Activated naive CD4-positive, alpha-beta T cell treated with anti-CD3 and anti-CD28 coated beads for 36 hours (primary cell): ENCODE results near the gene HLA-DRB1. TPM values are rescaled to one million over a fixed set of nuclear protein-coding genes. Genes with fewer than 3 reads are reported as not detected.
A peak's percentile ranks its signal among the peaks of the same experiment; 100 is the strongest.
"Not testable (repeated sequence)": the region's sequence is repeated elsewhere in the genome, so short reads cannot be mapped to it uniquely, and the experiment has no call there.

ENCODE experiments used
- CTCF ChIA-PET: fragments of 350-600 bp; sonication (Branson Sonifier 250); formaldehyde crosslinking; loops from one replicate; lab custom pipeline; 2021; ENCODE audit warnings: antibody characterized with exemption; lab: Charles Lee
- DNase-seq: peaks from one replicate; pipeline ENCODE4 v3.0.0-alpha.2; 2020
- H3K27ac Mint-ChIP-seq: one replicate; pipeline ENCODE4 v1.8.0; 2021; ENCODE audit warnings: mild to moderate bottlenecking, mixed read lengths
- H3K27me3 Mint-ChIP-seq: one replicate; pipeline ENCODE4 v1.8.0; 2021; ENCODE audit warnings: low read depth, mixed read lengths
- H3K36me3 Mint-ChIP-seq: one replicate; pipeline ENCODE4 v1.8.0; 2021; ENCODE audit warnings: low read depth, mixed read lengths
- H3K4me1 Mint-ChIP-seq: one replicate; pipeline ENCODE4 v1.8.0; 2021; ENCODE audit warnings: low read depth, mixed read lengths
- H3K4me3 Mint-ChIP-seq: one replicate; pipeline ENCODE4 v1.8.0; 2021; ENCODE audit warnings: mild to moderate bottlenecking, moderate library complexity, mixed read lengths
- H3K9me3 Mint-ChIP-seq: one replicate; pipeline ENCODE4 v1.8.0; 2021; ENCODE audit warnings: mixed read lengths
- intact Hi-C: fragments of 100-400 bp; cut with micrococcal nuclease; formaldehyde crosslinking; loops from one replicate; pipeline ENCODE4 v1.15.1; 2023
- total RNA-seq, 2 experiments: library from RNA; stranded (reverse); gene quantifications; one replicate each; pipeline ENCODE4 v1.2.3, GENCODE V29; 2021

Gene HLA-DRB1
- total RNA-seq, 2 experiments from 2014 or later = 4.1 to 4.2 TPM

DNA sequence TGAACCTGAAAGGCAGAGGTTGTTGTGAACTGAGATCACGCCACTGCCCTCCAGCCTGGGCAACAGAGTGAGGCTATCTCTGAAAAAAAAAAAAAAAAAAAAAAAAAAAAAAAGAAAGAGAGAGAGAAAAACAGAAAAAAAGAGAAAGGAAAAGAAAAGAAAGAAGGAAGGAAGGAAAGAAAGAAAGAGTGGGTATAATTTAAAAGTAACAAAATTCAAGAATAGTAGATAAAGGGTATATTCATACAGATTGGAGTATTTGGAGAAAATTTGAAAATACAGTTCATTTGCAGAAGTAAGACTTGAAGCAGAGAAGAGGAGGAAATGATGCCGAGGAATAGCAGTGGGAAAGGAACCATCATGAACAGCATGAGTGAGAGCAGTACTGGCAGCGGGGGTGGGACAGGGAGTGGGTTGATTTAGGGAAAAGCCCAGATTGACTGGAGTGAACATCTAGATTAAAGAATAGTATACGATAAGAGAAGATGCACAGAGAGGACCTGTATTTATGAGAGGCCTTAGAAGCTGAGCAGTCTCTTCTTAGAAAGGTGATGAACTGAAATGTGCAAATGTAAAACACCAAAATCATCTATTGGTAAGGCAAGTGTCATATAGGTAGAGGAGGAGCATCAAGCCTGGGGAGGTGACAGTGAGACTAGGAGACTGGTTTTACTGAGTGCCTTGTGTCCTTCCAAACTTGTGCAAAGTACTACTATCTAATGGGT lies 17.8 kb upstream of the HLA-DRB1 start:
- no peak overlapping the region for H3K4me3 Mint-ChIP-seq
- intact Hi-C loops = no loop called here
- no peaks in the 10 kb centered on the region for H3K36me3 Mint-ChIP-seq
- no peaks in the 10 kb centered on the region for H3K9me3 Mint-ChIP-seq
- peaks cover 21% of the 10 kb centered on the region for H3K4me1 Mint-ChIP-seq
- CTCF ChIA-PET = no interaction called here
- no peak for DNase-seq
- H3K27me3 Mint-ChIP-seq = no peaks in the 10 kb centered on the region
- H3K27ac Mint-ChIP-seq = no peak overlapping the region

DNA sequence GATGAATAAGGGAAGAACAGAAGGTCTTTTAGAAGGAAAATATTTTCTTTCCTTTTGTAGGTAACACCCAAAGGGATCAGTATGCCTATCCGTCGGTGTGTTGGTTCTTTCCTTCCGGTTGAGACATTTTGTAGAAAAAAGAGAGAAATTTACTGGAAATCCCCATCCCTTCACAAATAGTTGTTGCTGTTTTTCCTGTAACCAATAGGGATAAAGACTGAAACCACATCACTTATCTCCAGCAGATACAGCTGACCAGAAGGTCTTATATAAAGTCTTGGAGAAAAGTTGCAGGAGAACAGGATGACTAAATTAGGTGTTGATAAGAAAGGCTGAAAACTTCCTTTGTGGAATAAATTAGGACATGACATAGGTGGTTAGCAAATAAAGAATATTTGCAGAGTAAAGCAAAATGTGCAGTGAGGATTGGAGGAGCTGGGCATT lies 14.8 kb upstream of the HLA-DRB1 start:
- Mint-ChIP-seq H3K36me3 (no peaks in the 10 kb centered on the region), H3K4me3 (no peak overlapping the region), H3K27ac (no peak overlapping the region), H3K27me3 (no peaks in the 10 kb centered on the region), H3K4me1 (peaks cover 16% of the 10 kb centered on the region), H3K9me3 (no peaks in the 10 kb centered on the region)
- CTCF ChIA-PET = no interaction called here
- DNase-seq = no peak
- intact Hi-C loops = no loop called here

DNA sequence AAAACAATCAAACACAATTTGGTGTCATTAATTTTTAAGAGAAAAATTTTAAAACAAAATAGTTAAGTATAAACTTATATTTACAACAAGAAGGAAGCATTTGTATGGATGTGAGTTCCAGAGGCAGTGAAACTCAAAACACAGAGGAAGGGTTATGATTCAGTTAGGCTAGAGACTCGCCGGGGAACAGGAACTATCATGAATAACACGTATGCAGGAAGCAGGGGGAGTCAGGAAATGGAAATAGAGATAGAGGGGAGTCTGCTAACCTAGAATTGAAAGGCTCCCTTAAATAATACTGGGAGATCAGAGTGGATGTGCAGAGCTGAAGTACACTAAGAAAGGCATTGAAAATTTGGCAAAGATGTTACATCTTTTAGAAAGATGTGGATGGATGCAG lies 14.2 kb upstream of the HLA-DRB1 start:
- CTCF ChIA-PET = no interaction called here
- Mint-ChIP-seq H3K27ac (no peak overlapping the region), H3K27me3 (no peaks in the 10 kb centered on the region), H3K9me3 (no peaks in the 10 kb centered on the region), H3K4me3 (no peak overlapping the region), H3K4me1 (peaks cover 16% of the 10 kb centered on the region), H3K36me3 (no peaks in the 10 kb centered on the region)
- DNase-seq = no peak
- intact Hi-C loops = no loop called here

DNA sequence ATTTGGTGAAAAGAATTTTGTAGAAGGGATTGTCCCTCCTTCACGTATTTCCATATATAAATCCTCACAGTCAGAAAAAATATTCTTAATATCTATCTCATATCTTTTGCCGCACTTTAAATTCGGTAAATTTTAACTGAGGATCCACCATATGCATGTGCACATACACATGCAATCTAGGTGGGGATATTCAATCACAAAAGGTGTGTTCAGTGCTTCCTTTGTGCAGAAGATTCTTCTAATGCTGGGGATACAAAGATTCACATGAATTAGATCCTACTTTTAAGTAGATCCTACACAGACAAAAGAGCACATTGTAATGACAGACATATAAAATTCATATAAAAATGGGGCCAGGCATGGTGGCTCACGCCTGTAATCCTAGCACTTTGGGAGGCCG lies 13.6 kb upstream of the HLA-DRB1 start:
- H3K27me3 Mint-ChIP-seq = no peaks in the 10 kb centered on the region
- no peak for DNase-seq
- H3K27ac Mint-ChIP-seq = no peak overlapping the region
- intact Hi-C loops = no loop called here
- no peaks in the 10 kb centered on the region for H3K36me3 Mint-ChIP-seq
- CTCF ChIA-PET = interaction anchor here (1.0 kb wide), 1 partner anchor 190 kb away, joined by 3 read pairs; no protein-coding TSS in a partner anchor
- H3K9me3 Mint-ChIP-seq = no peaks in the 10 kb centered on the region
- no peak overlapping the region for H3K4me3 Mint-ChIP-seq
- peaks cover 14% of the 10 kb centered on the region for H3K4me1 Mint-ChIP-seq

DNA sequence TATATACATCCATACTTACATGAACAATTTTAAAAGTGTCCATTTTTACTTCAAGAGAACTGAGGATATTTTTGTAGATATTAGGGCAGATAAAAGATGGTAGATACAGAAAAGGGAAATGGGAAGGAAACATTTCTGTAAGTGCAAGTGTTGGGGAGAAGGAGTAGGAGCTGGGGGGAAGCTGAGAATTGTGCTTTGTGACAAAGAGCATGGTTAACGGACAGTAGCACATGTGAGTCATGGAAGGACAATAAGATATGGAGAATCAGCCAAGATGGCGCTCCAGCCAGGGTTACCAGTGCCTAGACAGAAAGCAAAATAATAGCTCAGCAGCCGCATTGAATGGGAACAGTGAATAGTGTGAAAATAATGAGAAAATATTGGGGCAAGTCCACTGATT lies 12.7 kb upstream of the HLA-DRB1 start:
- H3K36me3 Mint-ChIP-seq = no peaks in the 10 kb centered on the region

DNA sequence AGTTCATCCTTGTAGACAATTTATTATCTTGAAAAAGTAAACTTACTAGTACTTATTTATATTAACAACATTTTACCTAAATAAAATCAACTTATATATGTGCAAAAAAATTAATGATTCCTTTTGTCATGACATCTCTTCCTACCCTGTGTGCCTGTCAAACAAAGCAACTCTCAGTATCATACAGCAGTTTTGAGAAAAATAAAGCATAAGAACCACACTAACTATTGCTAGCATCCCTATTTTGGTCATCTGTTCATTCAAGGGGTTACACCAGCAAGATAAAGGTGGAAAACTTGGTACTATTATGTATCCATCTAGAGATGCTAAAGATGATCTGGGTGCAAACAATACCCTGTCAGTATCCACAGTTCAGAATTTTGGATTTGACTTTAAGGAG lies 7.4 kb upstream of the HLA-DRB1 start:
- Mint-ChIP-seq H3K36me3 (no peaks in the 10 kb centered on the region), H3K4me3 (no peak overlapping the region), H3K27ac (no peak overlapping the region), H3K27me3 (no peaks in the 10 kb centered on the region), H3K9me3 (no peaks in the 10 kb centered on the region), H3K4me1 (no peaks in the 10 kb centered on the region)
- intact Hi-C loops = no loop called here
- CTCF ChIA-PET = no interaction called here
- DNase-seq = no peak

More for the DNA sequence above, 12.7 kb upstream of the HLA-DRB1 start:
- Mint-ChIP-seq H3K27ac (no peak overlapping the region), H3K4me3 (no peak overlapping the region), H3K27me3 (no peaks in the 10 kb centered on the region), H3K4me1 (peaks cover 8% of the 10 kb centered on the region), H3K9me3 (no peaks in the 10 kb centered on the region)
- no peak for DNase-seq
- CTCF ChIA-PET = interaction anchor here (1.0 kb wide), 1 partner anchor 189 kb away, joined by 3 read pairs; no protein-coding TSS in a partner anchor
- intact Hi-C loops = no loop called here

DNA sequence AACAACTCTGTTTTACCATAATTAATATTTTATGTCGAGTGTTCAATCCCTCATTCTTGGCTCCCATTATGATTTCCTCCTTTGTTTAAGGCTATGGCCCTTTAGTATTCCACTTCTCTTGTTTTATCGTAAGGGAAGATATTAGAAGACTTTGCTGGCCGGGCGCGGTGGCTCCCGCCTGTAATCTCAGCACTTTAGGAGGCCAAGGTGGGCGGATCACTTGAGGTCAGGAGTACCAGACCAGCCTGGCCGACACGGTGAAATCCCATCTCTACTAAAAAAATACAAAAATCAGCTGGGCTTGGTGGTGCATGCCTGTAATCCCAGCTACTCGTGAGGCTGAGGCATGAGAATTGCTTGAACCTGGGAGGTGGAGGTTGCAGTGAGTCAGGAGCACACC lies 1.1 kb upstream of the HLA-DRB1 start:
- H3K36me3 Mint-ChIP-seq, H3K4me3 Mint-ChIP-seq, H3K27me3 Mint-ChIP-seq, CTCF ChIA-PET, DNase-seq, H3K9me3 Mint-ChIP-seq, intact Hi-C loops, H3K27ac Mint-ChIP-seq, H3K4me1 Mint-ChIP-seq: not testable (repeated sequence)

DNA sequence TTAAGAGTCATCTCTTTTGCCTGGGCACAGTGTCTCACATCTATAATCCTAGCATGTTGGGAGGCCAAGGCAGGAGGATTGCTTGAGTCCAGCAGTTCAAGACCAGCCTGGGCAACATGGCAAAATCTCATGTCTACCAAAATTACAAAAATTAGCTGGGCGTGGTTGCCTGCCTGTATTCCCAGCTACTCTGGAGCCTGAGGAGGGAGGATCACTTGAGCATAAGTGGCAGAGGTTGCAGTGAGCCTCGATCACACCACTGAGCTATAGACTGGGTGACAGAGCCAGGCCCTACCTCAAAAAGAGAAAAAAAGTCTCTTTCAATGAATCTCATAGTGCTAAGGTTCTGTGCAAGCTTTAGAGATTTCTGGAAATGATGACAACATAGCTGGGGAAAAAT lies 1.5 kb downstream of the HLA-DRB1 start:
- DNase-seq = no peak
- H3K9me3 Mint-ChIP-seq = no peaks in the 10 kb centered on the region
- H3K4me3 Mint-ChIP-seq = no peak overlapping the region
- H3K27ac Mint-ChIP-seq = no peak overlapping the region
- H3K4me1 Mint-ChIP-seq = no peaks in the 10 kb centered on the region
- intact Hi-C loops = loop anchor here (2.0 kb wide), 1 partner anchor 59 kb away; no protein-coding TSS in a partner anchor
- no peaks in the 10 kb centered on the region for H3K36me3 Mint-ChIP-seq
- CTCF ChIA-PET = no interaction called here
- peaks cover 7% of the 10 kb centered on the region for H3K27me3 Mint-ChIP-seq

DNA sequence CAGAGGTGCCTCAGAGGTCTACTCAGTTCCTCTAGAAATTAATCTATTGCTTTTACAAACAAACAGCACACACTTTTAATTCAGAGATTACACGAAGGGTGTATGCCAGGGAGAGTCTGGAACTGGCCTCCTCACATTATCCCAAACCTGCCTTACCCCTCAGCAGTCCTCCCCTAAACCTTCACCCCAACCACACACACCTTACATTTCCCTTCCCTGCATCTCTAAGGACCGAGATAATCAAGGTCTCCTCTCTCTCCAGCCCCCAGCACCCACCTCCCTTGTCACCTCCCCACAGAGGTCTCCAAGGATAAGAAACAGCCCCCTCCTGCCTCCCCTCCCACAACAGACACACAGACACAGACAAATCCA lies 6.1 kb downstream of the HLA-DRB1 start:
- Mint-ChIP-seq H3K4me3 (peak overlapping the region; percentile 7), H3K27me3 (peaks cover 2% of the 10 kb centered on the region), H3K9me3 (no peaks in the 10 kb centered on the region), H3K4me1 (peaks cover 3% of the 10 kb centered on the region), H3K36me3 (no peaks in the 10 kb centered on the region), H3K27ac (no peak overlapping the region)
- CTCF ChIA-PET = no interaction called here
- DNase-seq = no peak
- intact Hi-C loops = no loop called here

DNA sequence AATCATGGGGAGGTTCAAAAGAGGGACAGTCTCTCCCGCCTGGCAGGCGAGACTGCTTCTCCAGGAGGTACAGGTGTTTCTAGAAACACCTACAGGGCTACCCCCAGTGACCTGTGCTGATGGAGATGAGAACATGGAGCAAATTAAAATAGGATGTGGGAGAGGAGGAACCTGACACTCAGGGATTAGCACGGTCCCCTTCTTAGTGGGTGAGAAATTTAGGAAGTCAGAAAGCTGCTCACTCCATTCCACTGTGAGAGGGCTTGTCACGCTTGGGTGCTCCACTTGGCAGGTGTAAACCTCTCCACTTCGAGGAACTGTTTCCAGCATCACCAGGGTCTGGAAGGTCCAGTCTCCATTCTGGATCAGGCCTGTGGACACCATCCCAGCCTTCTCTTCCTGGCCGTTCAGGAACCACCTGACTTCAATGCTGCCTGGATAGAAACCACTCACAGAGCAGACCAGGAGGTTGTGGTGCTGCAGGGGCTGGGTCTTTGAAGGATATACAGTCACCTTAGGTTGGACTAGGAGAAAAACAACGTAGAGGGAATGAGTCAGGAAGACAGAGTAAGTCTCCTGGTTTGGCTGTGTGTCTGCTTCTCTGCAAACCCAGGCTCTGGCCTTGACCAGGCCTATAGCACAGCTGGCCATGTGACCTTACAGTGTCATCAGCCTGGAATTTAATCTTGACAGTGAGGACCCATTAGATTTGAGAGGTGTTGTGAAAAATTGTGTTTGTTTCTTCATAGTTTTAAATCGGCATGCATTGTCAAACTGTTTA lies 8.1 kb downstream of the HLA-DRB1 start:
- intact Hi-C loops = loop anchor here (1.0 kb wide), 1 partner anchor 24 kb away; no protein-coding TSS in a partner anchor
- H3K9me3 Mint-ChIP-seq = no peaks in the 10 kb centered on the region
- H3K36me3 Mint-ChIP-seq = no peaks in the 10 kb centered on the region
- H3K27me3 Mint-ChIP-seq = peaks cover 4% of the 10 kb centered on the region
- H3K4me1 Mint-ChIP-seq = peaks cover 4% of the 10 kb centered on the region
- CTCF ChIA-PET = no interaction called here
- H3K27ac Mint-ChIP-seq = no peak overlapping the region
- no peak for DNase-seq
- no peak overlapping the region for H3K4me3 Mint-ChIP-seq

DNA sequence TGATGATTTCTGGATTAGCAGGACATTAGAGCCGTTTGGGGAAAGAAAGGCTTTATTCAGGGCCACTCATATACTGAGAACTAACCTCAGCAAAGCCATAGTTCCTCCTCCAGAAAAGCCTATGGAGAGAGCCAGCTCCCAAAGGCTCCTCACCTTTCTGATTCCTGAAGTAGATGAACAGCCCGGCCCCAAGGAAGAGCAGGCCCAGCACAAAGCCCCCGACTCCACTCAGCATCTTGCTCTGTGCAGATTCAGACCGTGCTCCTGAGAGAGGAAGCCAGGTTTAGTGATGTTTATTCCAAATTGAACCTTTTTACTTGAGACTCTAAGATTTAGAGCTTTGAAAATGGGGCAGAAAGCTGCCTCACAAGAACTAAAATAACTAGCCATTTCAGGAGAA lies 9.1 kb downstream of the HLA-DRB1 start:
- Mint-ChIP-seq H3K4me3 (no peak overlapping the region), H3K36me3 (no peaks in the 10 kb centered on the region), H3K27me3 (peaks cover 4% of the 10 kb centered on the region), H3K27ac (no peak overlapping the region), H3K9me3 (no peaks in the 10 kb centered on the region), H3K4me1 (peaks cover 4% of the 10 kb centered on the region)
- intact Hi-C loops = no loop called here
- CTCF ChIA-PET = no interaction called here
- no peak for DNase-seq

DNA sequence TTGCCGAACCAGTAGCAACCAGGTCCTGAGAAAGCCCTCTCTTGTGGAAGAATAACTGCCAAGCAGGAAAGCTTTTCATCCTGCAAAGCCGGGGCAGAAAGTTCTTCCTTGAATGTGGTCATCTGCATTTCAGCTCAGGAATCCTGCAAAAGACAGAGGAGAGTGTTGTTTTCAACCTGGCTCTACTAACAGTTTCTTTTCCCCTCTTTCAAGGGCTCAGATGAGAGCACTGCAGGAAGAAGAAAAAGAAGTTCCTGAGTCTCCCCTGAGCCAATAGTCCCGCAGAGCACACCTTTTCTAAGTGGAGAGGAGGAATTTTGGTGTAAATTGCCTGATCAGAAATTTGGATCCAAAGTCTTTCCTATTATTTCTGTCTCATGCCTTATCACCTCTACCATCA lies 10.7 kb downstream of the HLA-DRB1 start:
- peaks cover 4% of the 10 kb centered on the region for H3K4me1 Mint-ChIP-seq
- H3K4me3 Mint-ChIP-seq = no peak overlapping the region
- H3K27ac Mint-ChIP-seq = no peak overlapping the region
- DNase-seq = no peak
- H3K27me3 Mint-ChIP-seq = peaks cover 4% of the 10 kb centered on the region
- intact Hi-C loops = no loop called here
- H3K9me3 Mint-ChIP-seq = no peaks in the 10 kb centered on the region
- no peaks in the 10 kb centered on the region for H3K36me3 Mint-ChIP-seq
- CTCF ChIA-PET = interaction anchor here (0.9 kb wide), 1 partner anchor 289 kb away, joined by 3 read pairs; no protein-coding TSS in a partner anchor

DNA sequence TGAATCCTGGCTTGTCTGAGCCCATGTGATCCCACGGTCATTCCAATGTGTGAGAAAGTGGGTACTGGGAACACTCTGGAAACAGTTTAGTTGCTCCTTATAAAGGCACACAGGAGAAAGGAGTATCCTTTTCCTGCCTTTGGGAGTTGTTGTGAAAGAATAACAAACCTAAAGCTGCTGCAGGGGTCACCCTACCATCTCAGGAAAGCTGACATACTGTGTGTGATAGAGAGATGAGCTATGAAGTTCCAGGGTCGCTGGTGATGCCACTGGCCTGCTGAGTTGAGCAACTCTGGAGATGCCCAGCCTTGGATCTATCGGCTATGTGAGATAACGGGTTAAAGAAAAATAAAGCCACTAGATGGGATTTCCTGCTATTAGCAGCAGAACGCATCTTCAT lies 12.2 kb downstream of the HLA-DRB1 start:
- H3K36me3 Mint-ChIP-seq, intact Hi-C loops, CTCF ChIA-PET, H3K27me3 Mint-ChIP-seq, DNase-seq, H3K27ac Mint-ChIP-seq, H3K4me3 Mint-ChIP-seq, H3K9me3 Mint-ChIP-seq, H3K4me1 Mint-ChIP-seq: not testable (repeated sequence)
